OCI-LY3 (cell line): Measurements from ENCODE around the gene TMEM123.

Experiments
- EZH2phosphoT487 ChIP-seq: fragments of 200-600 bp; shearing (Covaris generic); IDR thresholded peaks from 2 replicates; pipeline ENCODE4 v1.6.1; 2018; ENCODE audit warnings: antibody characterized with exemption, mixed run types, low read depth
- TF ChIP-seq, protein P1 (sequence below): fragments of 200-600, 300-600 bp; sonication (generic); IDR thresholded peaks from 2 replicates; pipeline ENCODE4 v1.5.1; 2014; ENCODE audit warnings: antibody characterized with exemption, low read length, low read depth

DNA sequence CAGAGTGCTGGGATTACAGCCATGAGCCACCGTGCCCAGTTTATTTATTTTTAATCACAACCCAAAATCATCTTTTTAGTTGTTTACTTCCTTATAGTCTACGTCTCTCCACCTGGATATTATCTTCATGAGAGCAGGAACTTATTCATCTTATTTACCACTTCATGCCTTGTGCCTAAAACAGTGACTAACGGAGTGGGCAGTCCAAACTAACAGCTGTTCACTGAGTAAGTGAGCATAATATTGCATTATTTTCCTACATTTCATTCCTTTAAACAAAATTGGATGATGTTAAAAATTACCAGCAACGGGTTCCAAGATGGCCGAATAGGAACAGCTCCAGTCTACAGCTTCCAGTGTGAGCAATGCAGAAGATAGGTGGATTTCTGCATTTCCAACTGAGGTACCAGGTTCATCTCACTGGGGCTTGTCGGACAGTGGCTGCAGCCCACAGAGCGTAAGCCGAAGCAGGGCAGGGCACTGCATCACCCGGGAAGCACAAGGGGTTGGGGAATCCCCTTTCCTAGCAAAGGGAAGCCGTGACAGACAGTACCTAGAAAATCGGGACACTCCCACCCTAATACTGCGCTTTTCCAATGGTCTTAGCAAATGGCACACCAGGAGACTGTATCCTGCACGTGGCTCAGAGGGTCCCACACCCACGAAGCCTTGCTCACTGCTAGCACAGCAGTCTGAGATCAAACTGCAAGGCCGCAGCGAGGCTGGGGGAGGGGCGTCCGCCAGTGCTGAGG is 14.1 kb downstream of the TMEM123 start:
- TF ChIP-seq, protein P1, sequence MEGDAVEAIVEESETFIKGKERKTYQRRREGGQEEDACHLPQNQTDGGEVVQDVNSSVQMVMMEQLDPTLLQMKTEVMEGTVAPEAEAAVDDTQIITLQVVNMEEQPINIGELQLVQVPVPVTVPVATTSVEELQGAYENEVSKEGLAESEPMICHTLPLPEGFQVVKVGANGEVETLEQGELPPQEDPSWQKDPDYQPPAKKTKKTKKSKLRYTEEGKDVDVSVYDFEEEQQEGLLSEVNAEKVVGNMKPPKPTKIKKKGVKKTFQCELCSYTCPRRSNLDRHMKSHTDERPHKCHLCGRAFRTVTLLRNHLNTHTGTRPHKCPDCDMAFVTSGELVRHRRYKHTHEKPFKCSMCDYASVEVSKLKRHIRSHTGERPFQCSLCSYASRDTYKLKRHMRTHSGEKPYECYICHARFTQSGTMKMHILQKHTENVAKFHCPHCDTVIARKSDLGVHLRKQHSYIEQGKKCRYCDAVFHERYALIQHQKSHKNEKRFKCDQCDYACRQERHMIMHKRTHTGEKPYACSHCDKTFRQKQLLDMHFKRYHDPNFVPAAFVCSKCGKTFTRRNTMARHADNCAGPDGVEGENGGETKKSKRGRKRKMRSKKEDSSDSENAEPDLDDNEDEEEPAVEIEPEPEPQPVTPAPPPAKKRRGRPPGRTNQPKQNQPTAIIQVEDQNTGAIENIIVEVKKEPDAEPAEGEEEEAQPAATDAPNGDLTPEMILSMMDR: no peak
- TF ChIP-seq EZH2phosphoT487: no peak
